GM12874 (cell line): ENCODE data around the gene CLMN.

Experiments
- TF ChIP-seq, protein P1 (sequence below): IDR thresholded peaks from 2 replicates; pipeline ENCODE4 v1.5.1; 2011; ENCODE audit warnings: low read depth, mild to moderate bottlenecking, control low read depth, low read length, moderate library complexity; ENCODE audit not compliant: insufficient read depth

CLMN gene

DNA sequence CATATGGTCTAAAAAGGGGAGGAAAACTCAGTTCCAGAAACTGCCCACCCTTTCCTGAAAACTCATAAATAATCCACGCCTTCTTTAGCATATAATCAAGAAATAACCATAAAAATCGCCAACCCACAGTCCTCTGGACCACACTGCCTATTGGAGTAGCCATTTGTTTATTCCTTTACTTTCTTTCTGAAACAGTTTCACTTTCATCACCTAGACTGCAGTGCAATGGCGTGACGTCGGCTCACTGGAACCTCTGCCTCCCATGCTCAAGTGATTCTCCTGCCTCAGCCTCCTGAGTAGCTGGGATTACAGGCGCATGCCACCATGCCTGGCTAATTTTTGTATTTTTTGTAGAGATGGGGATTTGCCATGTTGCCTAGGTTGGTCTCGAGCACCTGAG lies 44.2 kb downstream of the CLMN start:
- TF ChIP-seq, protein P1, sequence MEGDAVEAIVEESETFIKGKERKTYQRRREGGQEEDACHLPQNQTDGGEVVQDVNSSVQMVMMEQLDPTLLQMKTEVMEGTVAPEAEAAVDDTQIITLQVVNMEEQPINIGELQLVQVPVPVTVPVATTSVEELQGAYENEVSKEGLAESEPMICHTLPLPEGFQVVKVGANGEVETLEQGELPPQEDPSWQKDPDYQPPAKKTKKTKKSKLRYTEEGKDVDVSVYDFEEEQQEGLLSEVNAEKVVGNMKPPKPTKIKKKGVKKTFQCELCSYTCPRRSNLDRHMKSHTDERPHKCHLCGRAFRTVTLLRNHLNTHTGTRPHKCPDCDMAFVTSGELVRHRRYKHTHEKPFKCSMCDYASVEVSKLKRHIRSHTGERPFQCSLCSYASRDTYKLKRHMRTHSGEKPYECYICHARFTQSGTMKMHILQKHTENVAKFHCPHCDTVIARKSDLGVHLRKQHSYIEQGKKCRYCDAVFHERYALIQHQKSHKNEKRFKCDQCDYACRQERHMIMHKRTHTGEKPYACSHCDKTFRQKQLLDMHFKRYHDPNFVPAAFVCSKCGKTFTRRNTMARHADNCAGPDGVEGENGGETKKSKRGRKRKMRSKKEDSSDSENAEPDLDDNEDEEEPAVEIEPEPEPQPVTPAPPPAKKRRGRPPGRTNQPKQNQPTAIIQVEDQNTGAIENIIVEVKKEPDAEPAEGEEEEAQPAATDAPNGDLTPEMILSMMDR = no peak

DNA sequence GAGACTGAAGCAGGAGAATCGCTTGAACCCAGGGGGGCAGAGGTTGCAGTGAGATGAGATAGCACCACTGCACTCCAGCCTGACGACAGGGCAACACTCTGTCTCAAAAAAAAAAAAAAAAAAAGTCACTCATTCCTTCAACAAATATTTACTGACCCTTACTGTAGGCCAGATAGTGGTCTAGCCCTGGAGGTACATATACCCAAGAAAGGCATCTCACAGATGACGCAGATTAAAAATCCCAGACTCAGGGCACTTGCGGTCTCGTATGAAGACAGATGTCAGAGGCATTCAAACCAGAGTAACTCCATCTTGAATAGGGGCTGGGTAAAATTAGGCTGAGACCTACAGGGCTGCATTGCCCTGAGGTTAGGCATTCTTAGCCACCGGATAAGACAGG lies 44.8 kb downstream of the CLMN start:
- TF ChIP-seq, protein P1 = no peak

DNA sequence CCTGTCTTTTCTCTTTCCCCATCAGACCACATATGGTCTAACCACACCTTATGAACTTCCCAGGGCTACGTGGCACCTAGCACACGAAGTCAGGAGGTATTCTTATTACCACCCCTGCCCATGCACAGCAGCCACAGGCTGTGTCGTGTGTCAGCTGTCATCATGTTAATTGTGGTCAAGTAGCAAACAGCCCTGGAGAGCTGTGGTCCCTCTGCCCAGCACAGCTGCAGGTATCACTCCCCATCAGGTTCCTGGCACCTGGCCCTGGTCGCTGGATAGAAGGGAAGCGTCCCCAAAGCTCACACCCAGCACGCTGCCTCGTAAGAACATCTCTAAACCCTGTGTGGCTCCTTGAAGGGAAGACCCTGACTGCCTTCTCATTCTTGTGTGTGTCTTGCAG lies 45.4 kb downstream of the CLMN start:
- TF ChIP-seq, protein P1 = no peak

DNA sequence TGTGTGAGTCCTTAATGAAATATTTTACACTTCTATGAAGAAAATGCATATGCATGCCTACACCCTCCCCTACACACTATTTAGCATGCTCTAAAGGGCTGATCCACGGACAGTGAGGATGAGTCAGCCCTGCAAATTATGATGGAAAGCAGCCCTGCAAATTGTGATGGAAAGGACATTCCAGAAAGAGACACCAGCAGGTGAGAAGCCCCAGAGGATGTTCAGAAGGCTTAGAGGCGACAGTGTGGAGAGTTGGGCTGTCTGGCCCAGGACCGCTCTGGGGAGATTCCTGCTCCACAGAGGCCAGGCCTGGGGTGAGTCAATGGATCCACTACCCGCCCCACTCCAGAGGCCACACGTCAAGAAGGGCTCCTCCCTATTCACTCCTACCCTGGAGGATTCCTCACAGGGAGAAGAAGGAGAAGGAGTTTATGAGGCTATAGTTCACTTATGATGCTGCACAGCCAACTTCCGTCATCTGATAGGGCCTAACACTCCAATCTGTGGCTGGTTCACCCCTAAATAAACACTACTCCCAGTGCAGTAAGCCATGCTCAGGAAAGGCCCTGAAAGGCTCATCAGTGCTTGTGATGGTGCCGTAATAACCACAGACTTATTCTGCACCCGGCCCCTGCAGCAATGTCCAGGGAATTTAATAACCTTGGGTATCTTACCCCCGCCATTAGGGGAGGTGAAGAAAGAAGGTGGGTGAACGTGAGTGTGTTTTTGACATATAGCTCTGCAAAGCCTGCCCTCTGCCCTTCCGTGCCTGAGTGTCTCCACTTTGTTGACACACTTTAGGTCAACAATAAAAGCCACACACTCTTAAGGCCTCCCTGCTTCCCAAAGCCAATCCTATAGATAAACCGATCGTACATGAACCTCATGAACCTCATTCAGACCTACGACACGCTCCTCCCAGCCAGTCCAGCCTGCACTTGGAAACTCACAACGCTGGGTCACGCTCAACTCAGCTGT lies 46.4 kb downstream of the CLMN start:
- TF ChIP-seq, protein P1 = no peak

DNA sequence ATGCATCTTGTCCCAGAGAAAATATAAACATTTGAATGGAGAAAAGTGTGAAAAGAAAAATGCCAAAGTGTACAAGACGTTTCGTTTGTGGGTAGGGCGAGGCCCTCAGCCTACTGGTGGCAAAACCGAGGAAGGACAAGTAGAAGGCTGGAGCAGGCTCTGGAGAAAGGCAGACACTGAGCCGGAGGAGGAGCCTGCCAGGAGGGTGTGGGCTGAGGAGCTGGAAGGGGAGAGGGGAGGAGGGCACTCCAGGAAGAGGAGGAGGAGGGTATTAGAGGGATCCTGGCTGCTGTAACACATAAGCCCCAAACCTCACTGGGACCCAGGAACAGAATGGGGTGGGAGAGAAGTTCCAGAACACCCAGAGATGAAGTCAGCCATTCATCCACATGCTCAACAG lies 47.7 kb downstream of the CLMN start:
- TF ChIP-seq, protein P1 = no peak

DNA sequence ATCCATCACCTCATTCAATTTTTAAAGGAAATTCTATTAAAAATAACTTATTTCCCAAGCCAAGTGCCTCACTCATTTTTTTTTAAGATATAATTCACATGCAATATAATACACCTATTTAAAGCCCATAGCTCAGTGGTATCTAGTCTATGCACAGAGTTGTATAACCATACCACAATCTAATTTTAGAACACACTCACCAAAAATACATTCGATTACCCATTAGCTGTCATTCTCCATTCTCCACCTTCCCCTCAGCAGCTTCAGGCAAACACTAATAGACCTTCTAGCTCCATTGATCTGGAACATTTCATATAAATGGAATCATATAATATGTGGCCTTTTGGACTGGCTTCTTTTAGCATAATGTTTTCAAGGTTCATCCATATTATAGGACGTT lies 49.5 kb downstream of the CLMN start:
- TF ChIP-seq, protein P1 = no peak

DNA sequence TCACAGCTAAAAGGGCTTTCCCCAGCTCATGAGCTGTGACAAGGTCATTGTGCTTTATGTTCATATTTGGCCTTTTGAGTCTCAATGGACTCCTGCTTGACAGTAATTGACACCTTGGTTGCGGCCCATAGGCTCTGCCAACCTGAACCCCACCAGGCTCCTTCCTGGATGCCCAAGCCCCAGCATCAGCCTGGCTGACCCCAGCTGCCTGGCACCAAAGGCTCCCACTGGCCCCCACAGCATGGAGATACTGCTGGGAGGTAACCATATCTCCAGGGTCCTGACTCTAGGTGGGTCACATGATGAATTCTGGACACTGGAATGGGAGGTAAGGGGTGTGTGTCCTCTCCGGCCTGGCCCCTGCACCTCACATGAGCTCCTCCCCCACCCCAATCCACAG lies 50.2 kb downstream of the CLMN start:
- TF ChIP-seq, protein P1 = no peak
